IMR-90 (cell line): ENCODE data around the gene RUFY2. TPM values are rescaled to one million over a fixed set of nuclear protein-coding genes. Genes with fewer than 3 reads are reported as not detected.

Experiments
- ATAC-seq: fragments of 200-7000 bp; cut with Tn5 transposase; 2 replicates; pipeline ENCODE4 v1.9.1; 2020; ENCODE audit warnings: low read depth, mild to moderate bottlenecking, moderate library complexity
- BruUV-seq: library from RNA; stranded (reverse); fragments of 400-500 nt; replicated peaks from 2 replicates; lab custom pipeline; 2021; lab: Mats Ljungman, UMichigan
- CTCF ChIA-PET: fragments of 300-600 bp; formaldehyde crosslinking; extraction: SDS; loops from one replicate; lab custom pipeline; 2021; ENCODE audit warnings: antibody characterized with exemption; lab: Yijun Ruan, JAX
- POLR2A ChIA-PET: fragments of 300-600 bp; sonication (Branson Sonifier 250); formaldehyde crosslinking; loops from one replicate; lab custom pipeline; 2022; ENCODE audit warnings: antibody characterized with exemption; ENCODE audit not compliant: unreplicated experiment; lab: Charles Lee
- DNase-seq: peaks from one replicate; pipeline ENCODE4 v3.0.0; 2013
- H2AFZ ChIP-seq: replicated peaks from 2 replicates; pipeline ENCODE3; 2013; ENCODE audit warnings: low read length, mild to moderate bottlenecking; ENCODE audit not compliant: poor library complexity
- H2AK5ac ChIP-seq: 2 replicates; pipeline ENCODE4 v1.6.1; 2013; ENCODE audit warnings: low read depth, low read length, inconsistent platforms
- H2AK9ac ChIP-seq: replicated peaks from 2 replicates; pipeline ENCODE3; 2013; ENCODE audit warnings: mild to moderate bottlenecking, low read depth, low read length, moderate library complexity; ENCODE audit not compliant: poor library complexity
- H2BK120ac ChIP-seq: 2 replicates; pipeline ENCODE4 v1.6.1; 2013; ENCODE audit warnings: low read depth, low read length, inconsistent platforms
- H2BK15ac ChIP-seq: 3 replicates; pipeline ENCODE4 v1.6.1; 2013; ENCODE audit warnings: low read depth, low read length, inconsistent platforms
- H2BK20ac ChIP-seq: 2 replicates; pipeline ENCODE4 v1.6.1; 2013; ENCODE audit warnings: low read depth, mild to moderate bottlenecking, inconsistent platforms, low read length, moderate library complexity
- H2BK5ac ChIP-seq: 2 replicates; pipeline ENCODE4 v1.6.1; 2013; ENCODE audit warnings: mild to moderate bottlenecking, low read depth, low read length, inconsistent platforms; ENCODE audit not compliant: poor library complexity, severe bottlenecking
- H3K14ac ChIP-seq: replicated peaks from 2 replicates; pipeline ENCODE4 v1.6.1; 2013; ENCODE audit warnings: low read depth, low read length, inconsistent platforms
- H3K18ac ChIP-seq: 2 replicates; pipeline ENCODE4 v1.6.1; 2013; ENCODE audit warnings: low read depth, low read length, control low read depth
- H3K23ac ChIP-seq: 2 replicates; pipeline ENCODE4 v1.6.1; 2013; ENCODE audit warnings: low read depth, low read length, inconsistent platforms
- H3K27ac ChIP-seq: 2 replicates; pipeline ENCODE4 v1.5.1; 2013; ENCODE audit warnings: mild to moderate bottlenecking, control low read depth, low read length; ENCODE audit not compliant: insufficient read depth
- H3K27me3 ChIP-seq: 2 replicates; pipeline ENCODE4 v1.6.1; 2013; ENCODE audit warnings: low read length; ENCODE audit not compliant: control insufficient read depth, insufficient read depth
- H3K36me3 ChIP-seq: 2 replicates; pipeline ENCODE4 v1.6.1; 2013; ENCODE audit warnings: low read length, mixed read lengths; ENCODE audit not compliant: control insufficient read depth, insufficient read depth
- H3K4ac ChIP-seq: 2 replicates; pipeline ENCODE4 v1.6.1; 2013; ENCODE audit warnings: low read depth, low read length, inconsistent platforms
- H3K4me1 ChIP-seq: 2 replicates; pipeline ENCODE4 v1.6.1; 2013; ENCODE audit warnings: low read length, mixed read lengths; ENCODE audit not compliant: control insufficient read depth, insufficient read depth
- H3K4me2 ChIP-seq: 2 replicates; pipeline ENCODE4 v1.6.1; 2013; ENCODE audit warnings: low read depth, mild to moderate bottlenecking, control low read depth, low read length, moderate library complexity
- H3K4me3 ChIP-seq: 2 replicates; pipeline ENCODE4 v1.5.1; 2013; ENCODE audit warnings: low read depth, mild to moderate bottlenecking, control low read depth, low read length, moderate library complexity; ENCODE audit not compliant: insufficient read depth
- H3K56ac ChIP-seq: 2 replicates; pipeline ENCODE4 v1.6.1; 2013; ENCODE audit warnings: low read length, inconsistent platforms; ENCODE audit not compliant: insufficient read depth; ENCODE audit errors: extremely low read depth
- H3K79me1 ChIP-seq, 2 experiments: 2 replicates each; pipeline ENCODE4 v1.6.1; 2013; ENCODE audit warnings: low read length in 2 of 2, inconsistent platforms in 1 of 2, low read depth in 1 of 2
- H3K9ac ChIP-seq: 2 replicates; pipeline ENCODE4 v1.6.1; 2013; ENCODE audit warnings: low read depth, low read length, control low read depth
- H3K9me1 ChIP-seq: 2 replicates; pipeline ENCODE4 v1.6.1; 2013; ENCODE audit warnings: low read length, inconsistent platforms; ENCODE audit not compliant: insufficient read depth
- H3K9me3 ChIP-seq: 2 replicates; pipeline ENCODE4 v1.6.1; 2013; ENCODE audit warnings: low read length; ENCODE audit not compliant: control insufficient read depth, insufficient read depth
- H4K20me1 ChIP-seq: 2 replicates; pipeline ENCODE4 v1.6.1; 2013; ENCODE audit warnings: low read length, inconsistent platforms; ENCODE audit not compliant: insufficient read depth
- H4K5ac ChIP-seq: 2 replicates; pipeline ENCODE4 v1.6.1; 2013; ENCODE audit warnings: mild to moderate bottlenecking, low read depth, low read length, control low read depth
- H4K8ac ChIP-seq, 2 experiments: 2 replicates each; pipeline ENCODE4 v1.6.1; 2013; ENCODE audit warnings: low read depth in 2 of 2, low read length in 2 of 2, control low read depth in 1 of 2, inconsistent platforms in 1 of 2
- H4K91ac ChIP-seq: 2 replicates; pipeline ENCODE4 v1.6.1; 2013; ENCODE audit warnings: low read depth, low read length, inconsistent platforms; ENCODE audit not compliant: insufficient read depth
- CEBPB ChIP-seq: IDR thresholded peaks from 2 replicates; pipeline ENCODE4 v1.6.1; 2012; ENCODE audit warnings: low read depth, low read length, improper control_type of control experiment
- ELK1 ChIP-seq: fragments of 150-350 bp; IDR thresholded peaks from 2 replicates; pipeline ENCODE4 v1.6.1; 2016; ENCODE audit warnings: low read depth, mild to moderate bottlenecking, low read length, moderate library complexity, borderline replicate concordance
- RCOR1 ChIP-seq: IDR thresholded peaks from 2 replicates; pipeline ENCODE4 v1.6.1; 2012; ENCODE audit warnings: mild to moderate bottlenecking, low read length, improper control_type of control experiment; ENCODE audit not compliant: insufficient replicate concordance
- WGBS, 2 experiments: methylation state at CpG; one replicate each; pipeline versions ENCODE4 v1.1.5 to v1.1.7; 2013; ENCODE audit warnings: missing lambda C conversion rate in 2 of 2; ENCODE audit not compliant: insufficient read length in 1 of 2; ENCODE audit errors: extremely low coverage in 2 of 2; 5-methylcytosine and 5-hydroxymethylcytosine counted together
- dilution Hi-C: fragments of 300-500 bp; cut with HindIII; formaldehyde crosslinking; loops from one replicate; pipeline ENCODE4 v1.14.3; 2018; ENCODE audit warnings: low sequenced_read_pairs; ENCODE audit not compliant: unreplicated experiment
- in situ Hi-C: fragments of 300-500 bp; cut with MboI; formaldehyde crosslinking; loops from 3 replicates; pipeline ENCODE4 v1.14.3; 2019; ENCODE audit warnings: low sequenced_read_pairs, inconsistent platforms, mixed read lengths
- intact Hi-C: fragments of 100-400 bp; cut with micrococcal nuclease; formaldehyde crosslinking; loops from 2 replicates; pipeline ENCODE4 v1.10.0; 2022
- polyA plus RNA-seq, 3 experiments: library from polyadenylated mRNA; depleted of rRNA; stranded (reverse); fragments of >200 nt; gene quantifications; 2 replicates each; pipeline ENCODE4 v1.2.3, GENCODE V29; 2012; ENCODE audit warnings: low replicate concordance in 1 of 3
- total RNA-seq: library from RNA; depleted of rRNA; stranded (reverse); fragments of >200 nt; gene quantifications from 2 replicates; pipeline ENCODE4 v1.2.3, GENCODE V29; 2012

Gene RUFY2
- total and polyA plus RNA-seq, 2 of the 4 experiments (the other 2 are of a cell fraction), result 6.7 to 6.8 TPM

DNA sequence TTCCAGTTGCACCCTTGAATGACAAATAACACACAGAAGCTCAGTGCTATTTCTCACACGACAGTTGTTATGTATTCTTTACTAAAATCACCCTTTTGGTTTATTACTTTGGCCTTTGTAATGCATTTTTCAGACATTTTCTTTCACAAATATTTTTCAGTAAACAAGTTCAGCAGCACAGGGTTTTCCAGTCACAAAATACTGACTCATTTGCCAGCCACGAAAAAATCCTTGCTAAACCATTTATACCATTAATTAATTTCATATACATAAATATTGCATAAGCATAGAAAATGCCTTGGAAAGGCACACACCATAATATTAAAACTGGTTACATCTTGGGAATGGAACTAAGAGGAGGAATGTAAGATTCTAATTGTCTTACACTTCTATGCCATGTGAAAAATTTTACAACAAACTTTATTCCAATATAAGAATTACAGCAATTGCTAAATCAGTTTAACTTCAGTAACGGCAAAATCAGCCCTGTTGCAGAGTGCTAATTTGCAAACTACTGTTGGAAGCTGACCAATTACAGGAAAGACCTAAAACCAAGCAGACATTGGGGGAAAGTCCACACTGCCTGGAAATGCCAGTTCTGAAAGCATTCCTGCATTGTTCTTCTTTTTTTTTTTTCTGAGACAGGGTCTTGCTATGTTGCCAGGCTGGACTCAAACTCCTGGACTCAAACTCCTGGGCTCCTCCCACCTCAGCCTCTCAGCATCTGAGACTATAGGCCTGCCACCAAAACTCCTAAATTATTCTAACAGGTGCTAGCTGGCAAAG lies 42.8 kb downstream of the RUFY2 start:
- Histone ChIP-seq H2BK15ac (no peak overlapping the region), H3K79me1 (peaks cover 0 to 2% of the 10 kb centered on the region in 2 experiments; a peak in 1 of 4 replicates), H3K9me3 (no peaks in the 10 kb centered on the region), H3K23ac (no peak overlapping the region), H3K4me3 (no peak overlapping the region), H3K14ac (no peak overlapping the region), H2AK9ac (no peak overlapping the region), H3K56ac (no peak overlapping the region), H4K20me1 (no peaks in the 10 kb centered on the region), H2BK120ac (no peak overlapping the region), H3K4ac (no peak overlapping the region), H3K9me1 (no peaks in the 10 kb centered on the region), H4K91ac (no peak overlapping the region), H3K4me1 (no peaks in the 10 kb centered on the region), H3K18ac (no peak overlapping the region), H3K36me3 (peaks cover 30% of the 10 kb centered on the region), H3K27me3 (no peaks in the 10 kb centered on the region), H2AFZ (no peak overlapping the region), H4K5ac (no peak overlapping the region), H3K9ac (no peak overlapping the region), H2BK20ac (no peak overlapping the region), H3K4me2 (no peak overlapping the region), H2BK5ac (no peak overlapping the region), H2AK5ac (no peak overlapping the region), H4K8ac (no peak overlapping the region), H3K27ac (no peak overlapping the region)
- no peak for TF ChIP-seq ELK1
- no peak for TF ChIP-seq CEBPB
- no peak for TF ChIP-seq RCOR1
- BruUV-seq, result no TSS peak
- POLR2A ChIA-PET, result no interaction called here
- dilution Hi-C loops (no loop called here), in situ Hi-C loops (no loop called here), intact Hi-C loops (no loop called here)
- WGBS, 2 experiments, result 85% methylated on average over 2 of the region's 3 CpGs; no CpG with 5 or more reads in 1 of the 2 experiments
- ATAC-seq, result peak; percentile 17; the same call in 1 of the 2 replicates
- CTCF ChIA-PET, result no interaction called here
- no peak for DNase-seq
